Iris pigment epithelial cell (primary cell): ENCODE data around the gene FAM117B.

Source experiments
- DNase-seq: peaks from one replicate; pipeline ENCODE4 v3.0.0-alpha.2; 2011; ENCODE audit warnings: low read depth

Gene FAM117B

DNA sequence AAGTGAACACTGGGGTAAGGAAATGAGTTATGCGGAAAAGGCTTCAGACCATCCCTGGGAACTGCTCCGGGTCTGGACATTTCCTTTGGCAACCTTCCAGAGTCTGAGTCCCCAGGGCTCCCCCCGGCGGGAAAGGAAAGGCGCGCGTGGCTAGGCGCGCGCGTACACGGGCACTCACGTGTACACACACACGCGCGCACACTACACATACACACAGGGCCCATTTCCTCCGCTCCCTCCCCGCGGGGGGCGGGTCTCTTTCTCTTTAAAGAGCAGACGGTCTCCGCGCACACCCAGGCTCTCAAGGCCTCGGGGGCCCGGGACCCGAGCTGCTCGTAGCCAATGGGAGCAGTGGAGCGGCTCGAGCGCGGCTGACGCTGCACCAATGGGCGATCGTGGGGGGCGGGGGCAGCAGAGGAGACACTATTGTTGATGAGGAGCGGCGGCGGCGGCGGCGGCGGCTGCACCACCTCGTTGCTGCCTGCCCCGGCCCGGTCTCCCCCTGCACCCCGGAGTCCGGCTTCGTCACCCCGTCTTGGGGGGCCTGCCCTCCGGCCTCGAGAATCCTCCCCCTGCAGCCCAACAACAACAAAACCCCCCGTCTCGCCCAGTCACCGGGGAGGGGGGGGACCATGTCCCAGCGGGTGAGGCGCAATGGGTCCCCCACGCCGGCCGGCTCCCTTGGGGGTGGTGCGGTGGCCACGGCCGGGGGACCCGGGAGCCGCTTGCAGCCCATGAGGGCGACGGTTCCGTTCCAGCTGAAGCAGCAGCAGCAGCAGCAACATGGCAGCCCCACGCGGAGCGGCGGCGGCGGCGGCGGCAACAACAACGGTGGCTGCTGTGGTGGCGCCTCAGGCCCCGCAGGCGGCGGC is at the start of gene FAM117B:
TSS of gene FAM117B (plus strand) at position 414 of the 872 bp plus-strand sequence. CDS start at position 633, 219 bp downstream.
- DNase-seq: peak; percentile 97

GRCh38 chr2:202588647-202589581 is 45.9 kb upstream of the FAM117B start:
- peak; percentile 67 for DNase-seq

DNA sequence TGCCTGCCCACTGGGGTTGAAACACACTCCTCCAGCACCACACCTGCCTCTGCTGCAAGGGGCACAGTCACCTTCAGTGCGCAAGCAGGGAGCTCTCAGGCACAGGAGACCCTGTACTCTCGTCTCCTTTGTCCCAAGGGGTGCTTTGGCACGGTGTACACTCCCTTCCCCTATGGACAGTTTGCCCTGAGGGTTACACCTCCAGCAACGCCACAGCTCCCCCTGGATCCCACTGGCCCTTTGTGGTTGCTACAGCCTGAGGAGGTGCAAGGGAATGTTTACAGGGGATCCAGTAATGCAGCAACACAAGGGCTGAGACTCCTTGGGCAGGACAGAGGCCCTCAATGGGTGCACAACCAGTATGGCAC is 45.2 kb upstream of the FAM117B start:
- no peak for DNase-seq

DNA sequence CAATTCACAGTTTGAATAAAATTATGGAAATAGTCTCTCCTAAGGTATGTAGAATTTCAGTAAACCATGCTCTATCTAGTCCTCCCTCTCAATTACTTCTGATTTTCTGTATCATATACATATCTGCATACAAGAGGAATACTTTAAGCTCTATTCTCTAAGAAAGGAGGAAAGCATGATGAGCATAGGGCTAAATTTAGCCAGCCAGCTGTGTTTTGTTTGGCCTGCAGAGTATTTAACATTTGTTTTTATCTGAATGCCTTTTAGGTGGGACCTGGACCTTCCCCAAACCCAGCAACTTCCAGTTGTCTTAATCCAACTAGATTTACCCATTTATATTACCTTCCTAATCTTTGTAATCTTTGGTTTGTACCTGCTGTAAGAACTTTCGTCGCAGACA is 42.2 kb upstream of the FAM117B start:
- no peak for DNase-seq

DNA sequence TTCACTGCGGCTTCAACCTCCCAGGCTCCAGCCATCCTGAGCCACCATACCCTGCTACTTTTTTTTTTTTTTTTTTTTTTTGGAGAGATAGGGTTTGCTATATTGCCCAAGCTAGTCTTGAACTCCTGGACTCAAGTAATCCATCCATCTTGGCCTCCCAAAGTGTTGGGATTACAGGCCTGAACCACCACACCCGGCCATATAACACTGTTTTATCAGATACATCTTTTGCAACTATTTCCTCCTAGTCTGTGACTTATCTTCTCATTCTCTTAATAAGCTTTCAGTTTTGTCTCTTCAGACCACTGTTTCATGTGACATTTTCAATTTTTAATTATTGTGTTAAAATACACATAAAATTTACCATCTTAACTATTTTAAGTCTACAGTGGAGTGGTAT is 35.7 kb upstream of the FAM117B start:
- DNase-seq: no peak

- no peak for DNase-seq
These were observed 34.9 kb upstream of the FAM117B start for GRCh38 chr2:202599911-202600310.

DNA sequence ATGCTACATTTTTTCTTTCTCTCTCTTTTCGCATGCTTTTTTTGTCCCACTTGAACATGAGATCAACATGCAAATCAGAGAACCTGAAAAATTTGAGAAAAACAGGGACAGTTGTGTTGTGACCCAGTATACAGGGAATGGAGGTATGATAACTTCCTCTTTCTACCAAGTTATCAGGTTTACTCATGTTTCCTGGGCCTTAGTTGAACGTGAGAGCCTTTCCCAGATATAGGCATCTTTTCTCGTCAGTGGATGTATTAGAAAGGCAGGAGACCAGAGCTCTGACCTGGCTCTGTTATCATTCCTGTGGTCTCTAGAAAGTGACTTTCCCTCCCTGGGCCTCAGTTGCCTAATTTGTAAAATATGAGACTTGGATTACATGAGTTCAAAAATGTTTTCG is 30.1 kb upstream of the FAM117B start:
- peak; percentile 20 for DNase-seq

DNA sequence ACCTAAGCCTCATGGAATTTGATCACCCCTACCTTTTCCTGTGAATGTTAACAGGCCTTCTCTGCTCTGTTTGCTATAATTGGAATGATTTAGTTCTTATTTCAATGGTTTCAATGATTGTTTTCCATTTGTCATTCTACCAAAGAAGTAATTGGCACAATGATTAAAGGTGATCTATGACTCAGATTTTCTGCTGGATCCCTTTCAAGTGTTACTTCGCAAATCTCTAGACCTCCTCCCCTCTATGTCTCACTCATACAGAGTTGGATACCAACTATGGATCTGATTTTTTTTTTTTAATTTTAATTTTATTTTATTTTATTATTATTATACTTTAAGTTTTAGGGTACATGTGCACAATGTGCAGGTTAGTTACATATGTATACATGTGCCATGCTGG is 29.6 kb upstream of the FAM117B start:
- no peak for DNase-seq

DNA sequence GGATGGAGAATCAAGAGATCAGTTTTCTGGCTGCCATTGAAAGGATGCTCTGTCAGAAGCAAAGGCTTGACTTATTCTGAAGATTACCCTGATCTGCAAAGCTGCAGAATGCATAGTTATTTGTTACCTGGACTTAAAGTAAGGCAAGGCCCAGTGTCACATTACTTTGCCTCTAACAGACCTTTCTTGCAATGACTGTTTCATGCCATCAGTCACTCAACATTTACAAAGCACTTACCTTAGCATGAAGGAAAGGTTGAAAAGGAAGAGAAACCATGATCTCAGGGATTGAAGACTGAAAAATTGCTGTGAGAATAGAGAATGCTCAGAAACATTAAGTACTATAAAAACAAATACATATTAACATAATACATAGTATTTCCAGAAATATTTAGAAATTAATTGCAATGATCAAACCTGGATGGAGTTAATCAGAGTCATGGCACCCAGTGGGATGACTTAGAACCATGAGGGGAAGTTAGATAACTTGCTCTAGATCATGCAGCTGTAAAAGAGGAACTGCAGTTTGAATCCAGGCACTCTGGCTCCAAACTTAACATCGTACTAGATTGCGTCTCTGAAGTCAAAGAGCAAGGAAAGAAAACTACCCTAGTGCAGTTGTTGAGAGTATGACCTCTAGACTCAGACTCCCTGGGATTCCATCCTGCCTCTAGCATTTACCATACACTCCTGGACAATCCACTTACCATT is 26.5 kb upstream of the FAM117B start:
- DNase-seq: no peak

- no peak for DNase-seq
These were observed 25.2 kb upstream of the FAM117B start for GRCh38 chr2:202609381-202610145.

GRCh38 chr2:202610380-202610779 is 24.4 kb upstream of the FAM117B start:
- DNase-seq: no peak

- peak; percentile 16 for DNase-seq
These were observed 22.6 kb upstream of the FAM117B start for GRCh38 chr2:202612145-202612544.

DNA sequence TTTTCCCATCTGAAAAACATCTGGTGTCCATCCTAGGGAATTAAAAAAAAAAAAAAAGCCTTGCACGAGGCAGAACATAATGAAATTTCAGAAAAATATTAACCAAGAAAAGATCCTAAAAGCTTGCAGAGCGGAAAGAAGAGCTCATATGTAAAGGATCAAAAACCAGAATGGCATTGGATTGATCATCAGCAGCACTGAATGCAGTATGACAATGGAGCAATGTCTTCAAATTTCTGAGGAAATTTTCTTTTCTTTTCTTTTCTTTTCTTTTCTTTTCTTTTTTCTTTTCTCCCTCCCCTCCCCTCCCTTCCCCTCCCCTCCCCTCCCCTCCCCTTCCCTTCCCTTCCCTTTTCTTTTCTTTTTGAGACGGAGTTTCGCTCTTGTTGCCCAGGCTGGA is 21.3 kb upstream of the FAM117B start:
- no peak for DNase-seq

- DNase-seq: no peak
These were observed 10.6 kb upstream of the FAM117B start for GRCh38 chr2:202624133-202624532.

DNA sequence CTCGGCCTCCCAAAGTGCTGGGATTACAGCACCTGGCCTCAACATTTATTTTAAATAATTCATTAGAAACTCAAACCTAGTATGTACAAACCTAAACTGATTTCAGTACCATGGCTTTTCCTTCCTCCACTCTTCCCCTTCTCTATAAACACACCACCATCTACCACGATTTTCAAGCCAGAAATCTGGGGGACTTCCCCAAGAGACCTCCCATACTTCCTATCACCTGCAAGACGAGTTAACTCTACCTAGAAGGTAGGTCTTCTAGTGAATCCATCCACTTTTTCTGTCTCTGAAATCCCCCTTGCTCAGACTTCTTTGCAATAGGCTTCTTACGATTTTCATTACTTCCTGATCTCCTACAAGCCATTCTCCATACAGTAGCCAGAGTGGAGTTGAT is 7.7 kb upstream of the FAM117B start:
- no peak for DNase-seq

DNA sequence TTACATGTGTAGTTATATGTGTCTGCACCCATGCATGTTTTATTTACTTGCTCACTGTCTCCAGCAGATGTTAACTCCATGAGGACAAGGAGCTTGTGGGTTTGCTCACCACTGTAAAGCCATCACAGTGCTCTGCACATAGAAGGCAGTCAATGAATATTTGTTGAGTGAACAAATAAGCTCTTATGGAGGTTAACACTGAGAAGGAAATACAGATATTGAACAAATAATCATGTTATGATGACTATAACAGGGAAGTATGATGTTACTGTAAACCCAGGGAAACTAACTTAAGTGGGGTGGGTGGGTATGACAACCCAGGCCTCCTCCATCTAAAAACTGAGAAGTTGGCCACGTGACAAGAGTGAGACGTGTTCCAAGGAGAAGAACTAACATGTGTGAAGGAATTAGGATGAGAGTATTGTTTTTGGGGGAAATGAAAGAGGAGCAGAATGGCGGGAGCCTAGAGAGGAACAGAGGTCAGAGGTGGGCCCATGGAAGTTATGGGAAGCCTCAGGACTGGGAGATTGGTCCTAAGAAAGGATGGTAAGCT is 6.0 kb upstream of the FAM117B start:
- no peak for DNase-seq

DNA sequence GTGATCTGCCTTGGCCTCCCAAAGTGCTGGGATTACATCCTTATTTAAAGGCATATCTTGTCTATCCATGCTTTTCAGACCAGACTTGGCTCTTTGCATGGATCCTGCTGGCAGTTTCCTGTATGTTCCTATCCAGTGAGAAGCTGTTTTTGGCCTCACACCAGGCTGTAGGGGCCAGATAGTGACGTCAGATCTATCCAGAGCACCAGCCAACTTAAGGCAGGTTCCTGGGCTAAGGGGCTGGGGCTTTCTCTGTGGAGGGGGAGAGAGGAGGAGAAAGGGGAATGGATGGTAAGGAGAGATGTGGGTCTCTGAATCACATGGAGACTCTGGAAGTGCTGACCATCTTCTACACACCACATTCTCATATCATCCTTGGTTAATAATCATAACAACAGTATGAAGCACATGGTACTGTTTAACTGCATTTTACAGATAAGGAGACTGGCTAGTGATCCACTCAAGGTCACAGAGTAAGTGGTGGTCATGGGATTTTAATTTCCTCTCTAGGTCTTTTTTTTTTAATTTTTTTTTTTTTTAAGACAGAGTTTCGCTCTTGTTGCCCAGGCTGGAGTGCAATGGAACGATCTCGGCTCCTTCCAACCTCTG is 2.0 kb upstream of the FAM117B start:
- DNase-seq: peak; percentile 44

DNA sequence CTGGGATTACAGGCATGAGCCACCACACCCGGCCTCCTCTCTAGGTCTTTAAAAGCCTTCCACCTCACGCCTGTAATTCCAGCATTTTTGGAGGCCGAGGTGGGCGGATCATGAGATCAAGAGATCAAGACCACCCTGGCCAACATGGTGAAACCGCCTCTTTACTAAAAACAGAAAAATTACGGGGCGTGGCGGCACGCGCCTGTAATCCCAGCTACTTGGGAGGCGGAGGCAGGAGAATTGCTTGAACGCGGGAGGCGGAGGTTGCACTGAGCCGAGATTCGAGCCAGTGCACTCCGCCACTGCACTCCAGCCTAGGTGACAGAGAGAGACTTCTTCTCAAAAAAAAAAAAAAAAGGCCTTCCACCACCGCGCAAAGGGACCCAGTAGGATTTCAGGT is 1.3 kb upstream of the FAM117B start:
- DNase-seq: no peak

DNA sequence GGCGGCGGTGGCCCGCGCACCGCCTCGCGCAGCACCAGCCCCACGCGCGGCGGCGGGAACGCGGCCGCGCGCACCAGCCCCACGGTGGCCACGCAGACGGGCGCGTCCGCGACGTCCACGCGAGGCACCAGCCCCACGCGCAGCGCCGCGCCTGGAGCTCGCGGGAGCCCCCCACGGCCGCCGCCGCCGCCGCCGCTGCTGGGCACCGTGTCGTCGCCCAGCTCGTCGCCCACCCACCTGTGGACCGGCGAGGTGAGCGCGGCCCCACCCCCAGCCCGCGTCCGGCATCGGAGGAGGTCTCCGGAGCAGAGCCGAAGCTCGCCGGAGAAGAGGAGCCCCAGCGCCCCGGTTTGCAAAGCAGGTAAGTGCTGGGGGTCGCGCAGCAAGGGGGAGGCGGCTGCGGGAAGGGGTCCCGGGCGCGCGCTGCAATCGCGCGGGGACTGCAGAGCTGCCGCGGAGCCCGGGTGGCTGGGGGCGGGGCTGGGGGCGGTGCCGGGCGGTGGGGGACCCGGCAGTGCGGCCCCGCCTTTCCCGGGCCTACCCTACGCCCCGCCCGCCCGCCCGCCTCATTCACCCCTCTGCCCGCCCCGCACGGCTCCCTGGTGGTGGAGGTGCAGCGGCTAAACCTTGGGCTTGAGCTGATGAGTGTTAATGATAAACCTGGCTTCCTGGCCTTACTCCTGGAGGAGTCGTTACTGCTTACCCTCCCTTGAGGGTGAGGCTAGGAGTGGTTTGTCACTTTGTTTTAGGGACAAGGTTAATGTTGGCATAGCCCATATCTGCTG is 851 bp downstream of the FAM117B start:
- peak; percentile 65 for DNase-seq

GRCh38 chr2:202636213-202636513 is 1.4 kb downstream of the FAM117B start:
- DNase-seq: no peak
